SKM-1 (cell line): ENCODE results near the gene RAP1GAP.

ENCODE experiments used
- DNase-seq: peaks from one replicate; lab custom pipeline; 2025; ENCODE audit not compliant: unreplicated experiment; lab: John Stamatoyannopoulos, UW

Gene RAP1GAP

DNA sequence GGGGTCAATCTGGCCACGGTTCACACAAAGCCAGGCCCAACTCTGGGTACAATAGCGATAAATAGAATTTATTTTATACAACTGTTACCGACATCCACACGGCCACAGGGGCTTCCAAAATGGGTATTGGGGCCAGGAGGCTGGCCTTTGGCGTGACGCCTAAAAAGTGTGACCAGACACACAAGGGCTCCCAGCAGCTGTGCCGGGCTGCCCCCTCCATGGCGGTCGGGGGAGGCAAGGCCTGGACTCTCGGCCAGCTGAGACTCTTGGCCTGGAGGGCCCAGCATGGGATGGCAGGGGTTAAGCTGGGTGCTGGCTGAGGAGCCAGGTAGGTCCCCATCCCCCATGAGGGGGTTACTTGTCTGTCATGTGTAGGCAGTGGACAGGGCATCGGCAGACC lies 73.0 kb downstream of the RAP1GAP start:
- DNase-seq = no peak

GRCh38 chr1:21594935-21595897 lies 73.9 kb downstream of the RAP1GAP start:
- peak; percentile 48 for DNase-seq

DNA sequence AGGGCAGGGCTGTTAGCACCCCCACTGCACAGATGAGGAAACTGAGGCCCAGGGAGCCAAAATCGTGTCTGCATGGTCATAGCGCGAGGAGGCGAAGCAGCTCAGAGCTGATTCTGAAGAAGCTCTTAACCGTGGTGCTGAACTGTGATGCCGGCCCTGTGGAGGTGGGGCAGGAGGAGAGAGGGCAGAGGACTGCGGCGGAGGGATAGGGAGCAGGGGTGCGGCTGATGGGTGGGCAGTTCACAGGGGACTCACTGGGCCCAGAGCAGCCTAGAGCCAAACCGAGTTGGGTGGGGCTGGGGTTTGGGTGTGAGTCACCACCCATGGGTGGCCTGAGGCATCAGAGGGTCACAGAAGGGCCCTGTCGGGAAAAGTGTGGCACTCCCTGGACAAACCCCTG lies 74.7 kb downstream of the RAP1GAP start:
- DNase-seq = no peak

GRCh38 chr1:21593231-21593630 lies 75.9 kb downstream of the RAP1GAP start:
- no peak for DNase-seq

DNA sequence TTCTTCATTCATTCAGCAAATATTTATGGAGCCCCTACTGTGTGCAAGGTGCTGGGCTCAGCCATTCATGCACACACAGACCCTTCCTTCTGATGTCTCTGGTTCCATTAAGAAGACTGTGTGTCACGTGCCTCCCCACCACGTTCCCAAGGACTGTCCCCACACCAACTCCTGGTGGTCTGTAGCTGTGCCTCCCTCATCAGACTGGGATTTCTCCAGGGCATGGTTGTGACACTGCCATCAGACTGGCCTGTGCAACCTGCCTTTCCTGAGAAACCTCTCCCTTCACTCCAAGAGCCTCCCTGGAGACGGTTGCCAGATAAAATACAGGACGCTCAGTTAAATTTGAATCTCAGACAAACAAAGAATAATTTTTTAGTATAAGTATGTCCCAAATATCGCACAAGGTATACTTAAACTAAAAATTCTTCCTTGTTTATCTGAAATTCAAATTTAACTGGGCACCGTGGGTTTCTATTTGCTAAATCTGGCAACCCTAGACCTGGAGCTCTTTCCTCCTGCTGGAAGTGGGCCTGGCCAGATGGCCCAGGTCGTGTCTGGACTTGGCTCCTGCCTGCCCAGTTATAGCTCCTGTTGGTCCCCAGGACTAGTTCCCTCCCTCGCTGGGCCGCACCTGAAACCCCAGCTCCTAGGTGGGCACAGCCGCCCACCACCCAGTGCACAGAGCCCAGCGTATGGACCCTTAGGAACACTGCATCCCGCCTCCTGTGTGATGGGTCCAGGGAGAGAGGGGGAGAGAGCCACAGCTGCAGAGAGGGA lies 76.9 kb downstream of the RAP1GAP start:
- no peak for DNase-seq

DNA sequence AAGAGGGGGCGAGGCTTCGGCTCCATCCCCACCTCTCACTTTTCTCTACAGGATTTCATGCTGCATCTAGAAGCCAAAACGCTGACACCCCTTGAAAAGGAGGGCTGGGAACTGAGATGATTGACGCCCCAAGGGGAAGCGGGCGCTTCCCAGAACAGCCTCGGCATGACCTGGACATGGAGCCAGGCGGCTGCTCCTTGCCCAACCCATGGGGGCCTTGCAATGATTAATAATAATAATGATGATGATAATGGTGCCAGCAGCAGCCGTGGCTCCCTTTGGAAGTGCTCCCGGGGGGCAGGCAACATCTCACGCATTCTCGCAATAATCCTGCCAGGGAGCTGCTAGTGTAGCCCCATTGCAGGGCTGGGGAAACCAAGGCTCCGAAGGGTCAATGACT lies 78.2 kb downstream of the RAP1GAP start:
- no peak for DNase-seq

DNA sequence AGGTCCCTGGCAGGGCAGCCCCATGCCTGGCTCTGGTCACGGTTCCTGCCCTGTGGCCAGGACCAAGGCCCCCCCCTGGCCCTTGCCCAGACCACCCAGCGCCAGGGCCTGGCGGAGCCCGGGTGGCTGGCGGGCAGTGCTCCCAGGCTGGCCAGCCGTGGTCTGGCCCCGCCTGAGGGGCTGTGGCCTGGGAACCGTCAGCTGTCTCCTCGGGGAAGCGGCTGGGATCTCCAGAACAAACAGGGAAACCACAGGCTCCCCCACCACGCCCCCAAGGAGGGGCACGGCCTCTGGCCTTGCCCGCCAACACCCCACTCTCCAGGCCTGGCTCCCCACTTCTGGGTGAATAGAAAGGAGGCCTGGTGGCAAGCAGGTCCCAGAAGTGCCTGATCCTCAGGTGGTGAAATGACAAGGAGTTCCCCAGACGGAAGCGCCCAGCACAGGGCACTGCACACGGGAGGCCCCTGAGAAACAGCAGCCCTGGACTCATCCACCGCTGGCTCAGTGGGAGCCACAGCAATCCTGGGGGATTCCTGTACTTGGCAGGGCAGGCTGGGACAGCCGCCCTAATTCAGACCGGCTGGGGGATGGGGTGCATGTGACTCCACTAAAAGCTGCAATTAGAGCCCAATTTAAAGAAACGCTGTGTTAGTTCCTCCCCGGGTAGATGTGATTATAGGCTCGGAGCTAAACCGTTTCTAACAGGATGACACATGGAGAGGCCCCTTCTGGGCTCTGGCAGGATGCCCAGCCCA lies 78.9 kb downstream of the RAP1GAP start:
- no peak for DNase-seq

DNA sequence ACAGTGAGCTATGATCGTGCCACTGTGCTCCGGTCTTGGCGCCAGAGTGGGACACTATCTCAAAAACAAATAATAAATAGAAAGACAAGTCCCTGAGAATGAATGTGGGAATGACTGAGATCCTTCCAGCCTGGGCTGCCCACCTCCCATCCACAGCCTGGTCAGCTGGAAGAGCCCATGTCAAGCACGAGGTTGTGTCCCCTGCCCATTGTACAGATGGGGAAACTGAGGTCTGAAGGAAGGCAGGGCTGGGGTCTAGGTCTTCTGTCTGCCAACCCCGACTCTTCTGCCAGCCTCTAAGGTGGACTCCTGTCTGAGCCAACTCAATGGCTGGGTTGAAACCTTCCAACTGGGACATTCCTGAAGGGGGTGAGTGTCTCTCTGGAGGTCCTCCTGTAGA lies 79.5 kb downstream of the RAP1GAP start:
- DNase-seq = no peak

- DNase-seq = no peak
Observed at GRCh38 chr1:21587602-21587953, 81.6 kb downstream of the RAP1GAP start.

GRCh38 chr1:21586846-21587601 lies 82.1 kb downstream of the RAP1GAP start:
- no peak for DNase-seq

DNA sequence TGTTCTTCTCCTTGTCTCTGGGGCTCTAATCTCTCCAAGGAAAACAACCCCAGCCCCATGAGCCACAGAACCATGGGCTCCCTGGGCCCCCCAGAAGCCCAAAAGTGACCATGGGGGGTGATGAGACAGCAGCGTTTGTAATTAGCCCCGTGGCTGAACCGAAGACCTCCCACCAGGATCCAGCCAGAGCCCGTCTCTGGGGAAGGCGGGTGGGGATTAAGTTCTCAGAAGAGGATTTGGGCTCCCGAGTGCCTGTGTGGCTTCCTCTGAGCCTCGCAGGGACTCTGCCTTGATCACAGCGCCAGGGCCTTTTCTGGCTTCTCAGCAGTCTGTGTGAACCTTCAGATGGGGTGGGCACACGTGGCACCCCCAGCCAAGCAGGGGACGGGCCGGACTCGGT lies 82.9 kb downstream of the RAP1GAP start:
- DNase-seq = no peak

GRCh38 chr1:21585037-21585436 lies 84.1 kb downstream of the RAP1GAP start:
- DNase-seq = no peak

GRCh38 chr1:21584096-21584495 lies 85.1 kb downstream of the RAP1GAP start:
- no peak for DNase-seq

GRCh38 chr1:21579791-21580190 lies 89.4 kb downstream of the RAP1GAP start:
- no peak for DNase-seq

GRCh38 chr1:21577933-21578332 lies 91.2 kb downstream of the RAP1GAP start:
- no peak for DNase-seq

DNA sequence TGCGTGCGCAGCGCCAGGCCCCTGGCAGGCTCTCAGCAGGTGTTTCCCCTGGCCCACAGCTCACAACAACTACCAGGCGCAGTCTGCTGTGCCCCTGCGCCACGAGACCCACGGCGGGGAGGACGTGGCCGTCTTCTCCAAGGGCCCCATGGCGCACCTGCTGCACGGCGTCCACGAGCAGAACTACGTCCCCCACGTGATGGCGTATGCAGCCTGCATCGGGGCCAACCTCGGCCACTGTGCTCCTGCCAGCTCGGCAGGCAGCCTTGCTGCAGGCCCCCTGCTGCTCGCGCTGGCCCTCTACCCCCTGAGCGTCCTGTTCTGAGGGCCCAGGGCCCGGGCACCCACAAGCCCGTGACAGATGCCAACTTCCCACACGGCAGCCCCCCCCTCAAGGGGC lies 91.8 kb downstream of the RAP1GAP start:
- no peak for DNase-seq

GRCh38 chr1:21576798-21577187 lies 92.4 kb downstream of the RAP1GAP start:
- DNase-seq = no peak

DNA sequence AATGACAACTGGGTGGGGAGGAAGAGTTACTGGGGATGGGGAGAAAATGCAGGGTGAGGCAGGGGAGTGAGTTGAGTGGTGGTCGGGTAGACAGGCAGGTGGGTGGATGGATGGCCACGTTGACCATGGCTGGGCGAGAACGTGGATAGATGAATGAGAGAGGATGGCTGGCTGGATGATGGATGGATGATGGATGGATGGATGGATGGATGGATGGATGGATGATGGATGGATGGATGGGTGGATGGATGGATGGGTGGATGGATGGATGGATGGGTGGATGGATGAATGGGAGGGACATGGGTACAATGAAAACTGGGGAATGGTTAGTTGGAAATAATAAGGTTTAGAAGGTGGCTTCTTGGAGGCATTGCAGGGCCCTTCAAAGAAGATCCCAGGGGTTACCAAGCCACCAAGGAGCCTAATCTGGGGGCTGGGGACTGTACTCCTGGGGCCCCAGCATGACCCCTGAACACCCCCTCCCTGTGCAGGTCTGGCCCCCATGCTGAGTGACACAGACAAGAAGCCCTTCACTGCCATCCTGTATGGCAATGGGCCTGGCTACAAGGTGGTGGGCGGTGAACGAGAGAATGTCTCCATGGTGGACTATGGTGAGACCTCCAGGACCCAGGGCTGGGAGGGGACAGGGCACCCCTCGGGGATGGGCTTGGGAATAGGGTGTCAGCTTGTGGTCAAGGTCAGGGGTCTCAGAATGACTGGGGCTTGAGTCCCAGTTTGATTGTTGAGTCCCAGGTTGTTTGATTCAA lies 92.9 kb downstream of the RAP1GAP start:
- DNase-seq = no peak

GRCh38 chr1:21575351-21575942 lies 93.7 kb downstream of the RAP1GAP start:
- DNase-seq = no peak
